HG03103 (cell line): Measurements from ENCODE around the gene MMP20.
"Not testable (repeated sequence)": the region's sequence is repeated elsewhere in the genome, so short reads cannot be mapped to it uniquely, and the experiment has no call there.

Experiments used
- ATAC-seq: cut with Tn5 transposase; IDR thresholded peaks from one replicate; pipeline ENCODE4 v1.9.1; 2021; ENCODE audit warnings: low read depth; ENCODE audit not compliant: unreplicated experiment

MMP20 gene

GRCh38 chr11:102625177-102625576, at the start of gene MMP20:
TSS of gene MMP20 (minus strand) at chr11:102625332. CDS start at chr11:102625319, 13 bp downstream.
- ATAC-seq: no peak

- ATAC-seq: peak; percentile 47
Observed at GRCh38 chr11:102669664-102670063, 44.5 kb upstream of the MMP20 start.

- peak; percentile 56 for ATAC-seq
Observed at GRCh38 chr11:102666331-102666957, 41.3 kb upstream of the MMP20 start.

- ATAC-seq: no peak
Observed at GRCh38 chr11:102664001-102664752, 39.0 kb upstream of the MMP20 start.

- ATAC-seq: no peak
Observed at GRCh38 chr11:102662607-102663006, 37.5 kb upstream of the MMP20 start.

- ATAC-seq: no peak
Observed at GRCh38 chr11:102661040-102661439, 35.9 kb upstream of the MMP20 start.

GRCh38 chr11:102656528-102656927, 31.4 kb upstream of the MMP20 start:
- no peak for ATAC-seq

- ATAC-seq: no peak
Observed at GRCh38 chr11:102655547-102655946, 30.4 kb upstream of the MMP20 start.

GRCh38 chr11:102654761-102655160, 29.6 kb upstream of the MMP20 start:
- ATAC-seq: no peak

- no peak for ATAC-seq
Observed at GRCh38 chr11:102653744-102654291, 28.7 kb upstream of the MMP20 start.

- no peak for ATAC-seq
Observed at GRCh38 chr11:102647430-102647829, 22.3 kb upstream of the MMP20 start.

GRCh38 chr11:102643941-102644340, 18.8 kb upstream of the MMP20 start:
- ATAC-seq: no peak

- no peak for ATAC-seq
Observed at GRCh38 chr11:102640946-102641345, 15.8 kb upstream of the MMP20 start.

- no peak for ATAC-seq
Observed at GRCh38 chr11:102639656-102640055, 14.5 kb upstream of the MMP20 start.

- no peak for ATAC-seq
Observed at GRCh38 chr11:102637731-102638130, 12.6 kb upstream of the MMP20 start.

GRCh38 chr11:102633385-102634026, 8.4 kb upstream of the MMP20 start:
- no peak for ATAC-seq

- ATAC-seq: no peak
Observed at GRCh38 chr11:102632026-102632425, 6.9 kb upstream of the MMP20 start.

GRCh38 chr11:102630598-102631448, 5.7 kb upstream of the MMP20 start:
- ATAC-seq: no peak

GRCh38 chr11:102629908-102630307, 4.8 kb upstream of the MMP20 start:
- ATAC-seq: not testable (repeated sequence)

GRCh38 chr11:102626676-102627075, 1.5 kb upstream of the MMP20 start:
- no peak for ATAC-seq
